Calu3 (cell line): Measurements from ENCODE around the gene CCSER2. TPM values are rescaled to one million over a fixed set of nuclear protein-coding genes. Genes with fewer than 3 reads are reported as not detected.

Experiments
- BruUV-seq: library from RNA; stranded (reverse); fragments of 400-500 nt; replicated peaks from 2 replicates; lab custom pipeline; 2021; lab: Mats Ljungman, UMichigan
- CTCF ChIA-PET: fragments of 300-600 bp; sonication (Branson Sonifier 250); formaldehyde crosslinking; loops from one replicate; lab custom pipeline; 2022; ENCODE audit warnings: antibody characterized with exemption; lab: Charles Lee
- DNase-seq: peaks from one replicate; pipeline ENCODE4 v3.0.0; 2022
- H3K27ac Mint-ChIP-seq: one replicate; pipeline ENCODE4 v1.8.0; 2022; ENCODE audit warnings: mixed read lengths; ENCODE audit not compliant: unreplicated experiment
- H3K27me3 Mint-ChIP-seq: one replicate; pipeline ENCODE4 v1.8.0; 2022; ENCODE audit warnings: mixed read lengths; ENCODE audit not compliant: unreplicated experiment
- H3K36me3 Mint-ChIP-seq: one replicate; pipeline ENCODE4 v1.8.0; 2022; ENCODE audit warnings: mild to moderate bottlenecking, moderate library complexity, mixed read lengths; ENCODE audit not compliant: insufficient read depth, unreplicated experiment
- H3K4me1 Mint-ChIP-seq: one replicate; pipeline ENCODE4 v1.8.0; 2022; ENCODE audit warnings: mild to moderate bottlenecking, low read depth, mixed read lengths; ENCODE audit not compliant: unreplicated experiment
- H3K4me3 Mint-ChIP-seq: one replicate; pipeline ENCODE4 v1.8.0; 2022; ENCODE audit warnings: mild to moderate bottlenecking, low read depth, moderate library complexity, mixed read lengths; ENCODE audit not compliant: unreplicated experiment
- H3K9me3 Mint-ChIP-seq: one replicate; pipeline ENCODE4 v1.8.0; 2022; ENCODE audit warnings: low read depth, mixed read lengths; ENCODE audit not compliant: unreplicated experiment
- intact Hi-C: fragments of 100-400 bp; cut with micrococcal nuclease; formaldehyde crosslinking; loops from one replicate; pipeline ENCODE4 v1.10.0; 2022; ENCODE audit not compliant: unreplicated experiment
- total RNA-seq: library from RNA; stranded (reverse); gene quantifications from 2 replicates; pipeline ENCODE4 v1.2.3, GENCODE V29; 2022
- TF ChIP-seq, protein P1 (sequence below): fragments of 200-600 bp; IDR thresholded peaks from one replicate; pipeline ENCODE4 v1.8.0; 2022; ENCODE audit warnings: antibody characterized with exemption; ENCODE audit not compliant: unreplicated experiment

CCSER2 gene
- total RNA-seq, 1 experiment from 2014 or later, result 27.8 TPM

DNA sequence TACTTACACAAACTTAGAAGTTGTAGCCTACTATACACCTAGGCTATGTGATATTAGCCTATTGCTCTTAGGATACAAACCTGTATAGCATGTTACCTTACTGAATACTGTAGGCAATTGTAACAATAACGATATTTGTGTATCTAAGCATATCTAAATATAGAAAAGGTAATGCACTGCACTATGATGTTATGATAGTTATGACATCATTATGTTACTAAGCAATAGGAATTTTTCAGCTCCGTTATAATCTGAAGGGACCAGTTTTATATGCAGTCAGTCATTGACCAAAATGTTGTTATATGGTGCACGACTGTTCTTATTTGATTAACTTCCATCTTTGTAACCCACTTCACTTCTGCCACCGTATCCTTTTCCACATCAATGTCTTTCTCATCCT is 62.0 kb downstream of the CCSER2 start:
- Mint-ChIP-seq H3K27ac (no peak overlapping the region), H3K4me3 (no peak overlapping the region), H3K4me1 (no peaks in the 10 kb centered on the region), H3K27me3 (no peaks in the 10 kb centered on the region), H3K9me3 (no peaks in the 10 kb centered on the region), H3K36me3 (no peaks in the 10 kb centered on the region)
- no peak for DNase-seq
- CTCF ChIA-PET, result no interaction called here
- TF ChIP-seq, protein P1, sequence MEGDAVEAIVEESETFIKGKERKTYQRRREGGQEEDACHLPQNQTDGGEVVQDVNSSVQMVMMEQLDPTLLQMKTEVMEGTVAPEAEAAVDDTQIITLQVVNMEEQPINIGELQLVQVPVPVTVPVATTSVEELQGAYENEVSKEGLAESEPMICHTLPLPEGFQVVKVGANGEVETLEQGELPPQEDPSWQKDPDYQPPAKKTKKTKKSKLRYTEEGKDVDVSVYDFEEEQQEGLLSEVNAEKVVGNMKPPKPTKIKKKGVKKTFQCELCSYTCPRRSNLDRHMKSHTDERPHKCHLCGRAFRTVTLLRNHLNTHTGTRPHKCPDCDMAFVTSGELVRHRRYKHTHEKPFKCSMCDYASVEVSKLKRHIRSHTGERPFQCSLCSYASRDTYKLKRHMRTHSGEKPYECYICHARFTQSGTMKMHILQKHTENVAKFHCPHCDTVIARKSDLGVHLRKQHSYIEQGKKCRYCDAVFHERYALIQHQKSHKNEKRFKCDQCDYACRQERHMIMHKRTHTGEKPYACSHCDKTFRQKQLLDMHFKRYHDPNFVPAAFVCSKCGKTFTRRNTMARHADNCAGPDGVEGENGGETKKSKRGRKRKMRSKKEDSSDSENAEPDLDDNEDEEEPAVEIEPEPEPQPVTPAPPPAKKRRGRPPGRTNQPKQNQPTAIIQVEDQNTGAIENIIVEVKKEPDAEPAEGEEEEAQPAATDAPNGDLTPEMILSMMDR, result no peak
- no TSS peak for BruUV-seq
- intact Hi-C loops, result no loop called here

DNA sequence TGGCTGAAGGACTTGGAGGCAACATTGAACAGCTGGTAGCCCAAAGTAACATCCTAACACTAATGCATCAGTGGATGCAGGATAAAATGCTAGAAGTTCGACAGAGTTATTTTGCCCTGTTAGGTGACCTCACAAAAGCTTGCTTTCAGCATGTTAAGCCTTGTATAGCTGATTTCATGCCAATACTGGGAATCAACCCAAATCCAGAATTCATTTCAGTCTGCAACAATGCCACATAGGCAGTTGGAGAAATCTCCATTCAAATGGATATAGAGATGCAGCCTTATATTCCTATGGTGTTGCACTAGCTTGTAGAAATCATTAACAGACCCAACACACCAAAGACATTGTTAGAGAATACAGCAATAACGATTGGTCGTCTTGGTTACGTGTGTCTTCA is 62.9 kb downstream of the CCSER2 start:
- H3K9me3 Mint-ChIP-seq, result no peaks in the 10 kb centered on the region
- H3K27me3 Mint-ChIP-seq, result no peaks in the 10 kb centered on the region
- intact Hi-C loops, result no loop called here
- TF ChIP-seq, protein P1, result no peak
- CTCF ChIA-PET, result no interaction called here
- no peak overlapping the region for H3K4me3 Mint-ChIP-seq
- no peaks in the 10 kb centered on the region for H3K4me1 Mint-ChIP-seq
- H3K36me3 Mint-ChIP-seq, result no peaks in the 10 kb centered on the region
- no peak for DNase-seq
- H3K27ac Mint-ChIP-seq, result no peak overlapping the region
- no TSS peak for BruUV-seq

DNA sequence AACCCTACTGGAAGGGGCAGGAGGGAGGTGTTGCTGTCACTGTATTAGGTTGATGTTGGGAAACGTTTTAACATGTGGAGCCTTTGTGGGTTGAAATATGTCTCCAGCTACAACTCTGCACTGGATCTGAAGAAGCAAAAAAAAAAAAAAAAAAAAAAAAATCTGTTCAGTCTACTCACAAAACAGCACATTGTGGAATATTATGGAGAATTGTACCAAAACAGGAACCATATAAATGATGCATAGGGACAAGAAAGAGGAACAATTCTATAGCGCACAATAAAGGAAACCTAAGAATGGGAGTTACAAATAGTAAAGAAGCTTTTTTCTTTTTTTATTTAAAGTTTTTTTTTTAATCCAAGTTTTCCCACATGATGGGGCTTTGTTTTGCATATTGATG is 63.8 kb downstream of the CCSER2 start:
- no TSS peak for BruUV-seq
- no peak overlapping the region for H3K27ac Mint-ChIP-seq
- no peak for DNase-seq
- H3K4me3 Mint-ChIP-seq, result no peak overlapping the region
- H3K9me3 Mint-ChIP-seq, result no peaks in the 10 kb centered on the region
- no peaks in the 10 kb centered on the region for H3K4me1 Mint-ChIP-seq
- CTCF ChIA-PET, result interaction anchor here (0.7 kb wide), 1 partner anchor 10 kb away, joined by 6 read pairs; no protein-coding TSS in a partner anchor
- H3K36me3 Mint-ChIP-seq, result no peaks in the 10 kb centered on the region
- no peaks in the 10 kb centered on the region for H3K27me3 Mint-ChIP-seq
- intact Hi-C loops, result no loop called here
- TF ChIP-seq, protein P1, result no peak

DNA sequence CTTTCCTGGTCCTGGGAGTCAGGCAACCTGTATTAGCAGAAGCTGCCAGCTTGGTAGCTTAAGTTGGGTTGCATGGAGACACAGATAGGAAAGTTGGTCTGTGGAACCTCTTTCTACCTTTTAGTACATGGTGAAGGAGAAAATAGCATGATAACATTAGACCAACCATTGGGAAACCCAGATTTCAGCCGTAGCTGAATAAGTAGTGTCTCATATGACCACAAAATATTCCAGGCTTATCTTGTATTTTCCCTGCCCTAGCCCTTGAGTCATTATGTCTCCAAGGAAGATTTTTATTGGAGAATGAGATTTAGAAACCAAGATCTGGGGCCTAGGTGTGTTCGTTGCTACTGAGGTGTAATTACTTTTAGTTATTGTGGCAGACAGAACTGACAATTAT is 67.2 kb downstream of the CCSER2 start:
- TF ChIP-seq, protein P1, result no peak
- CTCF ChIA-PET, result no interaction called here
- Mint-ChIP-seq H3K4me3 (no peak overlapping the region), H3K27ac (no peak overlapping the region), H3K36me3 (no peaks in the 10 kb centered on the region), H3K27me3 (no peaks in the 10 kb centered on the region), H3K9me3 (no peaks in the 10 kb centered on the region), H3K4me1 (peaks cover 8% of the 10 kb centered on the region)
- no TSS peak for BruUV-seq
- intact Hi-C loops, result no loop called here
- DNase-seq, result no peak
